NCI-H2107 treated with DMSO at 0.1 percent for 48 hours (cell line): Measurements from ENCODE around the gene SORCS2.

Experiments used
- DNase-seq: peaks from one replicate; lab custom pipeline; 2025; ENCODE audit not compliant: unreplicated experiment; lab: John Stamatoyannopoulos, UW

Gene SORCS2

GRCh38 chr4:7620814-7621176, 428.5 kb downstream of the SORCS2 start:
- DNase-seq, result no peak

- DNase-seq, result no peak
Measured at GRCh38 chr4:7621252-7622035, 429.1 kb downstream of the SORCS2 start.

GRCh38 chr4:7622371-7622770, 430.0 kb downstream of the SORCS2 start:
- DNase-seq, result no peak

DNA sequence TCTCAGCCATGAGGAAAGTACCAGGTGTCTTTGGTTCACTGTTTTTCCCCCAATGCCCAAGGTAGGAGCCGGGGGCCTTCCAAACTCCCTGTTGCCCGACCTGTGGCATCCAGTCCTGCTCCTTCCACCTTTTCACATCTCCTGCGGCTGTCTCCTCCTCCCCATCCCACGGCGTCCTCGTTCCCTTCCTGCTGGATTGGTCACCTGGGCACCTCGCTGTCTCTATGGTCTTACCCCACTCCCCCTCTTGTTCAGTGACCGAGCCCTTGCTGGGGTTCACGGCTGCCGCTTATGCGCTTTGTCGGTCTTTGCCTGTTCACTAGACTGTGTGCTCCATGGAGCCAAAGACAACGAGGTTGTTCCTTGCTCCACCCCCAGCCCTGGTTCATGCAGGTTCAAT, 431.1 kb downstream of the SORCS2 start:
- no peak for DNase-seq

DNA sequence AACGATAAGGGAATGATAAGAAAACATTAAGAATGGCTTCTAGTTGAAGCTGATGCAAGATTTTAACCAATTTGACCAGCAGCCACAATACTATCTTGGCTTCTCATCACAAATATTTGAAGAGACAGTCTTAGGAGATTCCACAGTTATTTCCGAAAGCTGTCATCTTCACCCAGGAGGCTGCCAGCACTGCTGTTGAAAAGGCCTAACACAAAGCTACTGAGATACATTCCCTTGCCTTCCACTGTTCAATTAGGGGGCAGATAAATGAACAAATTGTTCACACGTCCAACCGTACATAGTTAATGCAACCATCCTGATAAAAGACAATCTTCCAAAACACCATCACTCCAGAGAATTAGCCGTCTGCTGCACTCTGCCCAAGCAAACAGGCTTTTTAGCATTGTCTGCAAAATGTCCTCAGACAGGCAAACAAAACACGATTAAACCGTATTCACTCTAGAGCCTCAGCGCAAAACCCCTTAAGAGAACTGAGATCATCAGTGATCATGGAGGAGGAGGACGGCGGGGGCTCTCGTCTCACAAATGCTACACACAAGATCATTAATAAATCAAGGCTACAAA, 432.1 kb downstream of the SORCS2 start:
- DNase-seq, result no peak

DNA sequence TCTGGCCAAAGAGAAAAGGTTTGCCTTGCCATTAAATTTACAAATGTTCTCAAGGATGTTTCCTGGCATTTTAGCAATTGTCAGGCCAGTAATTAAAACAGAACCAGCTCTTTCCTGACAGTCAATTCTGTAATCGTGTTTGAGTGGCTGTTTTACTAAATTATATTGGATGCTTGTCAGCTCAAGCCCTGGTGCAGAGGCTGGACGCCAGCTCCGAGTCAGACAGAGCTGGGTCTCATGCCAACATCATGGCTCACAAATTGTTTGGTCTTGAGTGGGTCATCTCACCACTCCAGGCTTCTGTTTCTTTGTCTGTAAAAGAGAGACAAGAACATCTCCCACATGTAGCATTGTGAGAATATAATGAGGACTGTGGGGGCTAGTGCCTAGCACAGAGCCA, 432.7 kb downstream of the SORCS2 start:
- DNase-seq, result no peak

DNA sequence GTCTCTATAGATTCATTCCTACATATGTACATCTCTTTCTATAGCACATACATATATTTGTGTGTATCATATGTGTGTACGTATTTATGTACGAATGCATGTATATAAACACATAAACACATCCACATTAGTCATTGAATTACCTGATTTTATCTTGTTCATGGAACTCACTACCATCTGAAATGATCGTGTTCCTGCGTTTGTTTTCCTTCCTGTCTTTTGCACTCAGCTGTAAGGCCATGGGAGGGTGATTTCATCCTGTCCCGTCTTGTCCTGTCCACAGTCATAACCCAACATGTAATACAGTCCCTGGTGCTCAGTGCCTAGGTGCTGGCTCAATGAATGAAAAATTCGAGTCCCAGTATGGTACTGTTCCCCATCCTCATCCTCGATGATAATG, 434.2 kb downstream of the SORCS2 start:
- no peak for DNase-seq

GRCh38 chr4:7627251-7628250, 435.2 kb downstream of the SORCS2 start:
- DNase-seq, result no peak

- DNase-seq, result no peak
Measured at GRCh38 chr4:7628432-7628831, 436.1 kb downstream of the SORCS2 start.

- DNase-seq, result no peak
Measured at GRCh38 chr4:7629501-7630254, 437.3 kb downstream of the SORCS2 start.

GRCh38 chr4:7630568-7631287, 438.4 kb downstream of the SORCS2 start:
- peak; percentile 18 for DNase-seq

- DNase-seq, result no peak
Measured at GRCh38 chr4:7631288-7632014, 439.1 kb downstream of the SORCS2 start.

GRCh38 chr4:7632341-7632740, 440.0 kb downstream of the SORCS2 start:
- DNase-seq, result no peak

DNA sequence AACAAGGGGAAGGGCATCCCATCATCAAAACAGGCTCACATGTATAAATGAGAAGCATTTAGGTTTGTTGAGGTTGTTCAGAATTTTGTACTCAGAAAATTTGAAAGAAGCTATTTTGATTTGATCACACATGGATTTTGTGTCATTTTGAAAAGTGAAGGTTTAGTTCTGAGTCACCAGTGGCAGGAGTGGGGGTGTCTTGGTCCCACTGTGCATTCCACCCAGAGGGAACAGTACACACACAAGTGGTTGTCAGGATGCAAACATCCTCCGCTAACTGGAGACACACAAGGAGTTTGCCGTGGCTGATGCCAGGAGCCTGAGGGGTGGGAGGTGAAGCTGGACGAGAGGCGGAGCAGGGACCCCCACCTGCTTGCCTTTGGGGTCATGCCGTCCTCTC, 440.6 kb downstream of the SORCS2 start:
- no peak for DNase-seq

- no peak for DNase-seq
Measured at GRCh38 chr4:7634661-7635251, 442.4 kb downstream of the SORCS2 start.

GRCh38 chr4:7635445-7636239, 443.3 kb downstream of the SORCS2 start:
- DNase-seq, result peak; percentile 3

- DNase-seq, result no peak
Measured at GRCh38 chr4:7636240-7636508, 443.8 kb downstream of the SORCS2 start.

DNA sequence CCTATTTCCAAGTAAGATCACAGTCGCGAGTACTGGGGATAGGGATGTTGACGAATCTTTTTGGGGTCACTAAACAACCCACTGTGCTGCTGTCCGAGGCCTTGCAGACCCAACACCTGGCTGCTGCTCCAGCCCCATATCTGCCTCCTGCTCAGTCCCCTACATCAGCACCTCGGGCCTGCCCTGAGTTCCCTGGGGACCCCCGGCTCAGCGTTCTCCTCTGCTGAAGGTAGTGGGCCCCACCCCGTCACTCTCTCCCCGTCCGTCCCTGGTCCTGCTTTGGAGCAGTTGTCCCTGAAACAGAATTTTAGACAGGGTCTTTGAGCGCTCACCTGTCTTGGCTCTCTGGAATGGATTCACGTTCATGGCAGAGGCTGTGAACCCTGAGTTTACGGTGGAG, 444.8 kb downstream of the SORCS2 start:
- no peak for DNase-seq

GRCh38 chr4:7637971-7638370, 445.6 kb downstream of the SORCS2 start:
- DNase-seq, result no peak
